ENCODE data around the gene TMEM59L. TPM values are rescaled to one million over a fixed set of nuclear protein-coding genes. Genes with fewer than 3 reads are reported as not detected.

TMEM59L gene
- total RNA-seq, 1 donor from 2014 or later = 4.9 TPM

DNA sequence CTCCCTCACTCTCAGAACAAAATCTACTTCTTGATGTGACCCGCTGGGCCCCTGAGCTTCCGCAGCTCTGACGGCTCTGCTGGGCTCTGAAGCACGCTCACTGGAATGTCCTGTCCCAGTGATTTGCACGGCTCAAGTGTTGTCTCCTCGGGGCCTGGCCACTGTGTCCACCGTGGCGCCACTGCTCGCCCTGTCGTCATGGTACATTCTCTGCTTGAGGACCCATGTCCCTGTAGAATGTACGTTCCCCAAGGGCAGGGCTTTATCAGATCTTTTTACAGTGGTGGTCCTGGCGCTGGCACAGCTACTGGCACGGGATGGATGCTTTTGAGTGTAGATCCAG, 36.3 kb downstream of the TMEM59L start:
- no peaks in the 10 kb centered on the region for H3K36me3 Mint-ChIP-seq
- TF ChIP-seq, protein P1, sequence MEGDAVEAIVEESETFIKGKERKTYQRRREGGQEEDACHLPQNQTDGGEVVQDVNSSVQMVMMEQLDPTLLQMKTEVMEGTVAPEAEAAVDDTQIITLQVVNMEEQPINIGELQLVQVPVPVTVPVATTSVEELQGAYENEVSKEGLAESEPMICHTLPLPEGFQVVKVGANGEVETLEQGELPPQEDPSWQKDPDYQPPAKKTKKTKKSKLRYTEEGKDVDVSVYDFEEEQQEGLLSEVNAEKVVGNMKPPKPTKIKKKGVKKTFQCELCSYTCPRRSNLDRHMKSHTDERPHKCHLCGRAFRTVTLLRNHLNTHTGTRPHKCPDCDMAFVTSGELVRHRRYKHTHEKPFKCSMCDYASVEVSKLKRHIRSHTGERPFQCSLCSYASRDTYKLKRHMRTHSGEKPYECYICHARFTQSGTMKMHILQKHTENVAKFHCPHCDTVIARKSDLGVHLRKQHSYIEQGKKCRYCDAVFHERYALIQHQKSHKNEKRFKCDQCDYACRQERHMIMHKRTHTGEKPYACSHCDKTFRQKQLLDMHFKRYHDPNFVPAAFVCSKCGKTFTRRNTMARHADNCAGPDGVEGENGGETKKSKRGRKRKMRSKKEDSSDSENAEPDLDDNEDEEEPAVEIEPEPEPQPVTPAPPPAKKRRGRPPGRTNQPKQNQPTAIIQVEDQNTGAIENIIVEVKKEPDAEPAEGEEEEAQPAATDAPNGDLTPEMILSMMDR (IDR thresholded peaks at IDR 0.05; ENCODE audit: unreplicated experiment) = no peak
- peaks cover 4% of the 10 kb centered on the region for H3K9me3 Mint-ChIP-seq
- no peaks in the 10 kb centered on the region for H3K27me3 Mint-ChIP-seq (ENCODE audit: low read depth)
- H3K4me1 Mint-ChIP-seq = peaks cover 28% of the 10 kb centered on the region
- no peak overlapping the region for H3K27ac Mint-ChIP-seq
- H3K4me3 Mint-ChIP-seq = no peak overlapping the region
- no peak for DNase-seq (ENCODE audit: low spot score in 2 of 2, unreplicated experiment in 2 of 2)

DNA sequence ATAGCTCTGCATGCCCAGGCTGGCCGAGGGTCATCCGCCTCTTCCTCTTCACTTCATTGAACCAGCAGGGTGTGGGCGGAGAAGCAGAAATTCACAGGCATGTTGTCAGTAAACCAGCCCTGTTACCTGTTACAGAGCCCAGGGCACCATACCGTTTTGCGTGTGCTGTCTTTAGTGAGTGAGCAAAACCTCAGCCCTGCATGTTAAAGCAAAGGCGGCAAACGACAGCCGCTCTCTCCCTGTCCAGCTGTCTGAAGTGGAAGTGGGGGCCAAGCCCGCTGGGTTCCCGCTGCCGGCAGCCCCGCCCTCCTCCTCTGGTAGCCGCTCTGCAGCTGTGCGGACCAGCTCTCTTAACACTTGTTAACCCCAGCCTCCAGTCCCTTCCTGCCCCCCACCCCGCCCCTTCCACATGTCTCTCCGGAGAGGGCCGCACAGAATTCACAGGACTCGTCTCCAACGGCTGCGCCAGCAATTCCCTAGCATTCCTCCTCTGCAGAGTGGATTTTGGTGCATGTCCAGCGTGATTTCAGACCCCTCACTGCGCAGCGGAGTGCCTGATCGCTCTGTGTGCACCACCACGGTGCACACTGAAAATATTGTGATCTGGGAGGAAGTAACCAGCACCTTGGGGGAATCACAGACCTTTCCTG, 36.8 kb downstream of the TMEM59L start:
- TF ChIP-seq, protein P1 (IDR thresholded peaks at IDR 0.05; ENCODE audit: unreplicated experiment) = no peak
- Mint-ChIP-seq H3K4me3 (peak overlapping the region; percentile 22), H3K27ac (peak overlapping the region; percentile 61), H3K4me1 (peaks cover 28% of the 10 kb centered on the region), H3K27me3 (ENCODE audit: low read depth) (no peaks in the 10 kb centered on the region), H3K9me3 (no peaks in the 10 kb centered on the region), H3K36me3 (no peaks in the 10 kb centered on the region)
- DNase-seq (ENCODE audit: low spot score in 2 of 2, unreplicated experiment in 2 of 2) = no peak

DNA sequence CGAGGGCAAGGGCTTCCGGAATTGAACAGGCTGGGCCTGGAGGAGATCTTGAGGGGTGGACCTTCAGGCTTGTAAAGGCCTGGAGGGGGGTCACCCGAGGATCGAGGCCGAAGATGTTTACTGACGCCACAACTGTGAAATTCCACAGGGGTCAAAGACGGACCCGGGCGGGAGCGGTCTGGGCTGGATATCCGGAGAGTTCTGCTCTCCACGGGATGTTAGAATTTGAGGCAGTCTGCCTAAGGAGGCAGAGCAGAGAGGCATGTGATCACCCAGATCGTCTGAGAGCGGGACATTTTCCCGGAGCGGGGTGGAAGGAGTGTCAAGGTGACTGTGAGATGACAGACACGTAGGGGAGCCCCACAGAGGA, 37.3 kb downstream of the TMEM59L start:
- H3K27ac Mint-ChIP-seq = no peak overlapping the region
- H3K36me3 Mint-ChIP-seq = no peaks in the 10 kb centered on the region
- no peaks in the 10 kb centered on the region for H3K9me3 Mint-ChIP-seq
- TF ChIP-seq, protein P1 (IDR thresholded peaks at IDR 0.05; ENCODE audit: unreplicated experiment) = no peak
- peaks cover 28% of the 10 kb centered on the region for H3K4me1 Mint-ChIP-seq
- no peak overlapping the region for H3K4me3 Mint-ChIP-seq
- no peak for DNase-seq (ENCODE audit: low spot score in 2 of 2, unreplicated experiment in 2 of 2)
- no peaks in the 10 kb centered on the region for H3K27me3 Mint-ChIP-seq (ENCODE audit: low read depth)

DNA sequence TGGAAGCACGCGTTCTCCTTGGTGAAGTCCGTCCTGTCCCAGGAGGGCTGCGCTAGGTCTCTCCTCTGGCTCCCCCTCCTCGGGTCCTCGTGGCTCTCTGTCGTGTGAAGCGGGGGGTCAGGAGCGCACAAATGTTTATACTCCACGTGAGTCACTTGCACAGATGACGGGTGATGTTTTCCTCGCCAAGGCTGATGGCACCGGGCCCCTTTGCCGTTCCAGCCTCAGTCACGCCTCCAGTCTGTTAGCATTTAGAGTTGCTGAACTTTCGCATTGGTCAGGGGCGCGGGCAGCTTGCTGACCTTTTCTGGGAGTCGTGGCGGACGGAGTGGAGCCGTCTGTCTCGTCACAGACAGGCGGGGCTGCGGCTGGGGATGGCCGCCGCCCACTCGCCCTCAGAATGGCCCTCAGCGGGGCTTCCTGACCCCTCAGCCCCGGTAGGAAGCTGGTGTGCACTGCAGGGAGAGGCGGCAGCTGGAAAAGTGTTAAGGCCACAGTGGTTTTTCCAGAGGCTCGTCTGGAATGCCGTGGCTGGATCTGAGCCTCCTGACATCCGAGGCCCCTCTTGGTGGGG, 37.9 kb downstream of the TMEM59L start:
- Mint-ChIP-seq H3K9me3 (no peaks in the 10 kb centered on the region), H3K36me3 (no peaks in the 10 kb centered on the region), H3K4me3 (no peak overlapping the region), H3K4me1 (peaks cover 28% of the 10 kb centered on the region), H3K27me3 (ENCODE audit: low read depth) (no peaks in the 10 kb centered on the region), H3K27ac (peak overlapping the region; percentile 43)
- DNase-seq (ENCODE audit: low spot score in 2 of 2, unreplicated experiment in 2 of 2) = no peak
- TF ChIP-seq, protein P1 (IDR thresholded peaks at IDR 0.05; ENCODE audit: unreplicated experiment) = no peak

DNA sequence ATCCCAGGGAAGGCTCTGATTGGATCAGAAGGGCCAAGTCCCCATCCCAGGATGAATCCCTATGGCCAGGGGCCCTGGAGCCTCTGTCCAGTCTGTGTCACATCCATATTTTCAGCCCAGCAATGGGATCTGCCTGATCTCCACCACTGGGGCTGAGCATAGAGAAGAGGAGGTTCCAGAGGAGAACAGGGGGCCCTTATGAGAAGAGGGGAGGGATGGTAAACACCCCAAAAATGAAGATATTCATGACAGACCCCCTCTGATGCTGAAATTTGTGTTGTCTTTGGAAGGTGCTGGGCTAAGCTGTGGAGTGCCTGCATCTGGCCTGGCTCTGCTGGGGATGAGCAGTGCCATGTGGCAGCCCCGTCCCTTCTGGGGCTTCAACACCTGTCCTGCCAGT, 38.6 kb downstream of the TMEM59L start:
- no peak for DNase-seq (ENCODE audit: low spot score in 2 of 2, unreplicated experiment in 2 of 2)
- Mint-ChIP-seq H3K4me1 (peaks cover 28% of the 10 kb centered on the region), H3K27ac (no peak overlapping the region), H3K9me3 (no peaks in the 10 kb centered on the region), H3K36me3 (no peaks in the 10 kb centered on the region), H3K27me3 (ENCODE audit: low read depth) (no peaks in the 10 kb centered on the region), H3K4me3 (no peak overlapping the region)
- TF ChIP-seq, protein P1 (IDR thresholded peaks at IDR 0.05; ENCODE audit: unreplicated experiment) = no peak

Measured in mesothelial cell of epicardium (in vitro differentiated cells).